ENCODE data around the gene IGFBP3. TPM values are rescaled to one million over a fixed set of nuclear protein-coding genes. Genes with fewer than 3 reads are reported as not detected.

The IGFBP3 gene
- total and polyA plus RNA-seq, 9 of the 15 experiments (the other 6 are each of a cell fraction or from before 2014, with no cell fraction given): 0.08 to 0.22 (median 0.10) TPM; not detected in 5

DNA sequence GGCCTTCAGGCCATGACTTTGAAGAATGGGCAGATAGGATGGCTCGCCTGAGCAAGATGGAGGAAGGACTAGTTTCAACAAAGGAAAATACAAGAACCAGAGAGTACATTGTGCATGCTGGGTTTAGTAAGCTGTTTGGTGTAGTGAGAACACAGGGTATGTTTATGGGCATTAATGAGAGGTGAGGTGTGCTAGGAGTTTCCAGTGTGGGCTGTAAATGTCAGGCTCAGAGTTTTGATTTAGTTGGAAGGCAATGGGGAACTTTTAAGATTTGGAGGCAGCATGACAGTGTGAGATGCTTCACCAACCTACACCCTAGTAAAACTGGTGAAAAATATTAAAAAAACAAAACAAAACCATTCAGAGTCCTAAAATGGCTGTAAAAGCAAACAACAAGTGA lies 19.5 kb downstream of the IGFBP3 start:
- no TSS peak for BruUV-seq (replicated peaks)
- Histone ChIP-seq H3K4me3 (no peak overlapping the region), H3K36me3 (ENCODE audit: control insufficient read depth, insufficient read depth, low read length) (no peaks in the 10 kb centered on the region), H3K4me2 (ENCODE audit: insufficient read depth, low read length) (no peak overlapping the region), H3K27ac (ENCODE audit: extremely low read depth, low read depth, low read length) (no peak overlapping the region), H3K79me2 (ENCODE audit: control insufficient read depth, insufficient read depth, low read length) (no peaks in the 10 kb centered on the region), H3K9ac (ENCODE audit: insufficient read depth in 1 of 2, low read depth in 2 of 2, low read length in 2 of 2) (no peak overlapping the region), H3K27me3 (ENCODE audit: control insufficient read depth in 2 of 2, insufficient read depth in 2 of 2, low read length in 2 of 2) (no peaks in the 10 kb centered on the region), H2AFZ (ENCODE audit: low read depth, low read length) (no peak overlapping the region), H4K20me1 (replicated peaks; ENCODE audit: control insufficient read depth, insufficient read depth, low read length) (no peaks in the 10 kb centered on the region), H3K9me1 (ENCODE audit: control insufficient read depth, insufficient read depth, low read length) (no peaks in the 10 kb centered on the region), H3K9me3 (replicated peaks; ENCODE audit: control insufficient read depth, insufficient read depth, low read depth, low read length) (no peaks in the 10 kb centered on the region), H3K4me1 (replicated peaks in 1 of 2; ENCODE audit: control insufficient read depth in 2 of 2, insufficient read depth in 2 of 2, low read length in 2 of 2) (no peaks in the 10 kb centered on the region)
- ATAC-seq (no peak), DNase-seq (ENCODE audit: extremely low read depth in 1 of 4, low spot score in 3 of 4) (no peak), FAIRE-seq (no peak)
- ChIA-PET CTCF (ENCODE audit: low intra/inter-chr PET ratio) (no interaction called here), POLR2A (interaction anchor here (0.6 kb wide), 1 partner anchor 1941 kb away, joined by 4 read pairs; no protein-coding TSS in a partner anchor)
- in situ Hi-C loops (cut with MboI): no loop called here
- intact Hi-C loops (cut with micrococcal nuclease): no loop called here
- WGBS (ENCODE audit: insufficient coverage, low coverage, missing lambda C conversion rate): 4% methylated on average over 1 of the region's 1 CpG
- TF ChIP-seq ZNF23 (CRISPR knock-in tag; IDR thresholded peaks at IDR 0.05): no peak
- no peak for TF ChIP-seq GTF2F1 (IDR thresholded peaks at IDR 0.05; ENCODE audit: low read depth, low read length)
- no peak for TF ChIP-seq GATAD2B (IDR thresholded peaks at IDR 0.05; ENCODE audit: borderline replicate concordance)
- no peak for TF ChIP-seq ARNT (IDR thresholded peaks at IDR 0.05)
- TF ChIP-seq, protein P1, sequence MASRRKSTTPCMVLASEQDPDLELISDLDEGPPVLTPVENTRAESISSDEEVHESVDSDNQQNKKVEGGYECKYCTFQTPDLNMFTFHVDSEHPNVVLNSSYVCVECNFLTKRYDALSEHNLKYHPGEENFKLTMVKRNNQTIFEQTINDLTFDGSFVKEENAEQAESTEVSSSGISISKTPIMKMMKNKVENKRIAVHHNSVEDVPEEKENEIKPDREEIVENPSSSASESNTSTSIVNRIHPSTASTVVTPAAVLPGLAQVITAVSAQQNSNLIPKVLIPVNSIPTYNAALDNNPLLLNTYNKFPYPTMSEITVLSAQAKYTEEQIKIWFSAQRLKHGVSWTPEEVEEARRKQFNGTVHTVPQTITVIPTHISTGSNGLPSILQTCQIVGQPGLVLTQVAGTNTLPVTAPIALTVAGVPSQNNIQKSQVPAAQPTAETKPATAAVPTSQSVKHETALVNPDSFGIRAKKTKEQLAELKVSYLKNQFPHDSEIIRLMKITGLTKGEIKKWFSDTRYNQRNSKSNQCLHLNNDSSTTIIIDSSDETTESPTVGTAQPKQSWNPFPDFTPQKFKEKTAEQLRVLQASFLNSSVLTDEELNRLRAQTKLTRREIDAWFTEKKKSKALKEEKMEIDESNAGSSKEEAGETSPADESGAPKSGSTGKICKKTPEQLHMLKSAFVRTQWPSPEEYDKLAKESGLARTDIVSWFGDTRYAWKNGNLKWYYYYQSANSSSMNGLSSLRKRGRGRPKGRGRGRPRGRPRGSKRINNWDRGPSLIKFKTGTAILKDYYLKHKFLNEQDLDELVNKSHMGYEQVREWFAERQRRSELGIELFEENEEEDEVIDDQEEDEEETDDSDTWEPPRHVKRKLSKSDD (conservative IDR thresholded peaks at IDR 0.05; ENCODE audit: low read length): no peak
- TF ChIP-seq ZNF175 (CRISPR knock-in tag; IDR thresholded peaks at IDR 0.05; ENCODE audit: low read depth): no peak
- TF ChIP-seq PHB2 (IDR thresholded peaks at IDR 0.05; ENCODE audit: low read depth): no peak
